OCI-LY1 (cell line): ENCODE data around the gene SLC12A3.

Source experiments
- H2AFZ ChIP-seq: fragments of 200-600 bp; sonication (generic), shearing (Covaris generic); 2 replicates; pipeline ENCODE4 v1.6.0; 2014; ENCODE audit warnings: antibody characterized with exemption, mild to moderate bottlenecking, low read length
- H3F3A ChIP-seq: fragments of 200-600 bp; sonication (generic), shearing (Covaris generic); 2 replicates; pipeline ENCODE4 v1.6.0; 2014; ENCODE audit warnings: mild to moderate bottlenecking, antibody characterized with exemption, low read length, moderate library complexity; ENCODE audit not compliant: insufficient read depth
- H3K27ac ChIP-seq: fragments of 200-600 bp; sonication (generic); 2 replicates; pipeline ENCODE4 v1.5.1; 2014; ENCODE audit warnings: low read length, mixed run types, mild to moderate bottlenecking, low read depth; ENCODE audit not compliant: poor library complexity, severe bottlenecking
- H3K27me3 ChIP-seq: fragments of 200-600 bp; sonication (generic); 2 replicates; pipeline ENCODE4 v1.6.0; 2014; ENCODE audit warnings: antibody characterized with exemption, mild to moderate bottlenecking, low read length, moderate library complexity; ENCODE audit not compliant: insufficient read depth
- H3K36me3 ChIP-seq: fragments of 200-600 bp; sonication (generic); 2 replicates; pipeline ENCODE4 v1.6.1; 2014; ENCODE audit warnings: mild to moderate bottlenecking, antibody characterized with exemption, low read length, moderate library complexity, mixed read lengths; ENCODE audit not compliant: insufficient read depth
- H3K4me1 ChIP-seq: fragments of 200-600 bp; sonication (generic); 2 replicates; pipeline ENCODE4 v1.5.1; 2014; ENCODE audit warnings: mild to moderate bottlenecking, low read length, moderate library complexity; ENCODE audit not compliant: insufficient read depth, severe bottlenecking
- H3K4me2 ChIP-seq: fragments of 200-600 bp; sonication (generic), shearing (Covaris generic); 2 replicates; pipeline ENCODE4 v1.6.1; 2014; ENCODE audit warnings: low read length
- H3K4me3 ChIP-seq: fragments of 200-600 bp; sonication (generic); 2 replicates; pipeline ENCODE4 v1.5.1; 2014; ENCODE audit warnings: low read length, low read depth, mild to moderate bottlenecking, mixed read lengths; ENCODE audit not compliant: poor library complexity, severe bottlenecking
- H3K79me2 ChIP-seq: fragments of 200-600 bp; shearing (Covaris generic); 2 replicates; pipeline ENCODE4 v1.6.1; 2016; ENCODE audit warnings: mixed run types, low read length, mixed read lengths; ENCODE audit not compliant: insufficient read depth
- H3K9ac ChIP-seq: fragments of 200-600 bp; sonication (generic), shearing (Covaris generic); 2 replicates; pipeline ENCODE4 v1.6.1; 2014; ENCODE audit warnings: mild to moderate bottlenecking, low read length, mixed read lengths
- H3K9me2 ChIP-seq: fragments of 200-600 bp; sonication (generic), shearing (Covaris generic); 2 replicates; pipeline ENCODE4 v1.6.1; 2014; ENCODE audit warnings: low read depth, mild to moderate bottlenecking, low read length, mixed read lengths
- H3K9me3 ChIP-seq: fragments of 200-600 bp; shearing (Covaris generic); 2 replicates; pipeline ENCODE4 v1.6.1; 2014; ENCODE audit warnings: low read length, mixed read lengths
- H4K20me1 ChIP-seq: fragments of 200-600 bp; sonication (generic), shearing (Covaris generic); 2 replicates; pipeline ENCODE4 v1.6.0; 2016; ENCODE audit warnings: mild to moderate bottlenecking, low read length; ENCODE audit not compliant: insufficient read depth
- CTCF ChIP-seq: fragments of 200-600 bp; sonication (generic), shearing (Covaris generic); IDR thresholded peaks from 2 replicates; pipeline ENCODE4 v1.5.1; 2017; ENCODE audit warnings: mild to moderate bottlenecking, antibody characterized with exemption, low read length, moderate library complexity, mixed read lengths
- EZH2 ChIP-seq: fragments of 200-600 bp; sonication (generic), shearing (Covaris generic); IDR thresholded peaks from 2 replicates; pipeline ENCODE4 v1.8.0; 2017; ENCODE audit warnings: borderline replicate concordance, mixed run types, mild to moderate bottlenecking, antibody characterized with exemption, low read length, moderate library complexity, mixed read lengths

The SLC12A3 gene

GRCh38 chr16:56817938-56818337 is 47.1 kb upstream of the SLC12A3 start:
- Histone ChIP-seq H3K9ac (no peak overlapping the region), H2AFZ (no peak overlapping the region), H3F3A (no peaks in the 10 kb centered on the region), H3K9me3 (no peaks in the 10 kb centered on the region), H3K27me3 (no peaks in the 10 kb centered on the region), H4K20me1 (no peaks in the 10 kb centered on the region), H3K79me2 (no peaks in the 10 kb centered on the region), H3K4me2 (no peak overlapping the region), H3K4me1 (no peaks in the 10 kb centered on the region), H3K36me3 (peaks cover 50% of the 10 kb centered on the region), H3K9me2 (no peaks in the 10 kb centered on the region), H3K27ac (no peak overlapping the region), H3K4me3 (no peak overlapping the region)
- TF ChIP-seq EZH2 (no peak), CTCF (no peak)

GRCh38 chr16:56823081-56823733 is 41.8 kb upstream of the SLC12A3 start:
- H3K27ac ChIP-seq, result no peak overlapping the region
- H3K9ac ChIP-seq, result no peak overlapping the region
- no peak for TF ChIP-seq CTCF
- no peak overlapping the region for H2AFZ ChIP-seq
- H3K9me3 ChIP-seq, result no peaks in the 10 kb centered on the region
- H3K27me3 ChIP-seq, result no peaks in the 10 kb centered on the region
- H3F3A ChIP-seq, result no peaks in the 10 kb centered on the region
- no peak overlapping the region for H3K4me3 ChIP-seq
- H3K4me1 ChIP-seq, result no peaks in the 10 kb centered on the region
- no peaks in the 10 kb centered on the region for H4K20me1 ChIP-seq
- no peak overlapping the region for H3K4me2 ChIP-seq
- H3K9me2 ChIP-seq, result no peaks in the 10 kb centered on the region
- no peaks in the 10 kb centered on the region for H3K79me2 ChIP-seq
- peaks cover 84% of the 10 kb centered on the region for H3K36me3 ChIP-seq

GRCh38 chr16:56824331-56824730 is 40.7 kb upstream of the SLC12A3 start:
- Histone ChIP-seq H3K79me2 (no peaks in the 10 kb centered on the region), H3K4me2 (no peak overlapping the region), H3K9me2 (no peaks in the 10 kb centered on the region), H4K20me1 (no peaks in the 10 kb centered on the region), H3K27me3 (no peaks in the 10 kb centered on the region), H2AFZ (no peak overlapping the region), H3F3A (no peaks in the 10 kb centered on the region), H3K4me1 (no peaks in the 10 kb centered on the region), H3K27ac (no peak overlapping the region), H3K4me3 (no peak overlapping the region), H3K9ac (no peak overlapping the region), H3K9me3 (no peaks in the 10 kb centered on the region), H3K36me3 (peaks cover 84% of the 10 kb centered on the region)
- no peak for TF ChIP-seq CTCF
- TF ChIP-seq EZH2, result no peak
